ENCODE data around the gene SLC22A17. TPM values are rescaled to one million over a fixed set of nuclear protein-coding genes. Genes with fewer than 3 reads are reported as not detected.
"Not testable (repeated sequence)": the region's sequence is repeated elsewhere in the genome, so short reads cannot be mapped to it uniquely, and the experiment has no call there.

SLC22A17 gene
- total RNA-seq, 4 donors from 2014 or later, result 22.7 to 36.4 (median 30.4) TPM

- Histone ChIP-seq H3K27ac (no peak overlapping the region), H3K27me3 (peaks cover 6% of the 10 kb centered on the region), H3K4me3 (no peak overlapping the region), H3K4me1 (no peaks in the 10 kb centered on the region), H3K9me3 (no peaks in the 10 kb centered on the region), H3K36me3 (no peaks in the 10 kb centered on the region)
- no peak for TF ChIP-seq POLR2AphosphoS5 (IDR thresholded peaks at IDR 0.05)
- TF ChIP-seq CTCF (IDR thresholded peaks at IDR 0.05), result no peak
- no peak for TF ChIP-seq POLR2A (IDR thresholded peaks at IDR 0.05)
- TF ChIP-seq EP300 (IDR thresholded peaks at IDR 0.05), result no peak
- 50% methylated on average over 2 of the region's 12 CpGs; no CpG with 5 or more reads in 1 of the 2 donors for WGBS, 2 donors (ENCODE audit: low coverage in 1 of 2)
- ATAC-seq, result no peak
These were observed 36.7 kb upstream of the SLC22A17 start for GRCh38 chr14:23389396-23389795.

GRCh38 chr14:23388996-23389395, 36.3 kb upstream of the SLC22A17 start:
- H3K27me3 ChIP-seq, result peaks cover 6% of the 10 kb centered on the region
- no peak overlapping the region for H3K27ac ChIP-seq
- ATAC-seq, result no peak
- H3K9me3 ChIP-seq, result no peaks in the 10 kb centered on the region
- no CpG with 5 or more reads among the region's 8 CpGs for WGBS, 2 donors (ENCODE audit: low coverage in 1 of 2)
- no peak overlapping the region for H3K4me3 ChIP-seq
- TF ChIP-seq EP300 (IDR thresholded peaks at IDR 0.05), result no peak
- no peak for TF ChIP-seq POLR2AphosphoS5 (IDR thresholded peaks at IDR 0.05)
- TF ChIP-seq CTCF (IDR thresholded peaks at IDR 0.05), result no peak
- no peak for TF ChIP-seq POLR2A (IDR thresholded peaks at IDR 0.05)
- no peaks in the 10 kb centered on the region for H3K4me1 ChIP-seq
- H3K36me3 ChIP-seq, result no peaks in the 10 kb centered on the region

GRCh38 chr14:23387916-23388882, 35.5 kb upstream of the SLC22A17 start:
- TF ChIP-seq CTCF (IDR thresholded peaks at IDR 0.05) (no peak), POLR2AphosphoS5 (IDR thresholded peaks at IDR 0.05) (no peak), POLR2A (IDR thresholded peaks at IDR 0.05) (no peak), EP300 (IDR thresholded peaks at IDR 0.05) (no peak)
- ATAC-seq, result no peak
- no peaks in the 10 kb centered on the region for H3K36me3 ChIP-seq
- no peaks in the 10 kb centered on the region for H3K4me1 ChIP-seq
- H3K9me3 ChIP-seq, result no peaks in the 10 kb centered on the region
- peaks cover 6% of the 10 kb centered on the region for H3K27me3 ChIP-seq
- 81 to 100% methylated on average over 1 to 8 of the region's 26 CpGs for WGBS, 2 donors (ENCODE audit: low coverage in 1 of 2)
- H3K27ac ChIP-seq, result no peak overlapping the region
- no peak overlapping the region for H3K4me3 ChIP-seq

- Histone ChIP-seq H3K36me3 (no peaks in the 10 kb centered on the region), H3K4me3 (no peak overlapping the region), H3K4me1 (no peaks in the 10 kb centered on the region), H3K9me3 (no peaks in the 10 kb centered on the region), H3K27ac (no peak overlapping the region), H3K27me3 (peaks cover 6% of the 10 kb centered on the region)
- no peak for ATAC-seq
- TF ChIP-seq POLR2A (IDR thresholded peaks at IDR 0.05) (no peak), POLR2AphosphoS5 (IDR thresholded peaks at IDR 0.05) (no peak), EP300 (IDR thresholded peaks at IDR 0.05) (no peak), CTCF (IDR thresholded peaks at IDR 0.05) (no peak)
- 79 to 88% methylated on average over 1 of the region's 1 CpG for WGBS, 2 donors (ENCODE audit: low coverage in 1 of 2)
These were observed 34.3 kb upstream of the SLC22A17 start for GRCh38 chr14:23386999-23387398.

GRCh38 chr14:23386266-23386657, 33.6 kb upstream of the SLC22A17 start:
- not testable (repeated sequence) for H3K9me3 ChIP-seq, H3K27ac ChIP-seq, H3K4me3 ChIP-seq, ATAC-seq, H3K36me3 ChIP-seq, H3K4me1 ChIP-seq, H3K27me3 ChIP-seq
- no CpG with 5 or more reads among the region's 17 CpGs for WGBS, 2 donors (ENCODE audit: low coverage in 1 of 2)

Measured in gastroesophageal sphincter (tissue), 4 donors.